ENCODE data around the gene IKZF4.
"Not testable (repeated sequence)": the region's sequence is repeated elsewhere in the genome, so short reads cannot be mapped to it uniquely, and the experiment has no call there.

IKZF4 gene

GRCh38 chr12:56042843-56043242 lies 22.0 kb downstream of the IKZF4 start:
- no peaks in the 10 kb centered on the region for H3K9me2 ChIP-seq (replicated peaks; ENCODE audit: low read depth, low read length)
- peaks cover 26% of the 10 kb centered on the region for H3K36me3 ChIP-seq (ENCODE audit: insufficient read depth, low read length)
- peaks cover 13% of the 10 kb centered on the region; the same call in 1 of the 2 replicates for H3F3A ChIP-seq (ENCODE audit: low read depth)
- H4K20me1 ChIP-seq (ENCODE audit: insufficient read depth, low read length, poor library complexity, severe bottlenecking), result peaks cover 24% of the 10 kb centered on the region
- H3K9me3 ChIP-seq (ENCODE audit: insufficient read depth, low read depth, low read length), result no peaks in the 10 kb centered on the region
- peaks cover 19% of the 10 kb centered on the region for H3K4me1 ChIP-seq (ENCODE audit: insufficient read depth, low read length, poor library complexity, severe bottlenecking)
- no peaks in the 10 kb centered on the region for H3K27me3 ChIP-seq (ENCODE audit: insufficient read depth, low read length, poor library complexity, severe bottlenecking)
- peak overlapping the region; percentile 82 for H3K9ac ChIP-seq (ENCODE audit: low read depth, low read length, poor library complexity, severe bottlenecking)
- H3K79me2 ChIP-seq (ENCODE audit: insufficient read depth, low read length), result peaks cover 35% of the 10 kb centered on the region
- peak overlapping the region; percentile 100 for H3K4me2 ChIP-seq (ENCODE audit: low read depth, low read length, poor library complexity, severe bottlenecking)
- H2AFZ ChIP-seq (ENCODE audit: low read length), result no peak overlapping the region
- H3K4me3 ChIP-seq (ENCODE audit: low read length, poor library complexity, severe bottlenecking), result peak overlapping the region; percentile 80
- no peak for TF ChIP-seq CTCF (conservative IDR thresholded peaks at IDR 0.05; ENCODE audit: low read length)
- no peak for TF ChIP-seq EZH2phosphoT487 (IDR thresholded peaks at IDR 0.05; ENCODE audit: borderline replicate concordance)

GRCh38 chr12:56046027-56046780 lies 25.4 kb downstream of the IKZF4 start:
- Histone ChIP-seq H3K4me1 (ENCODE audit: insufficient read depth, low read length, poor library complexity, severe bottlenecking) (peaks cover 15% of the 10 kb centered on the region), H3K4me3 (ENCODE audit: low read length, poor library complexity, severe bottlenecking) (no peak overlapping the region), H3K79me2 (ENCODE audit: insufficient read depth, low read length) (peaks cover 35% of the 10 kb centered on the region), H3K4me2 (ENCODE audit: low read depth, low read length, poor library complexity, severe bottlenecking) (no peak overlapping the region), H2AFZ (ENCODE audit: low read length) (no peak overlapping the region), H3K9ac (ENCODE audit: low read depth, low read length, poor library complexity, severe bottlenecking) (no peak overlapping the region), H3K27me3 (ENCODE audit: insufficient read depth, low read length, poor library complexity, severe bottlenecking) (no peaks in the 10 kb centered on the region), H3K9me3 (ENCODE audit: insufficient read depth, low read depth, low read length) (no peaks in the 10 kb centered on the region), H4K20me1 (ENCODE audit: insufficient read depth, low read length, poor library complexity, severe bottlenecking) (peaks cover 24% of the 10 kb centered on the region), H3F3A (ENCODE audit: low read depth) (peaks cover 13% of the 10 kb centered on the region; the same call in 1 of the 2 replicates), H3K36me3 (ENCODE audit: insufficient read depth, low read length) (peaks cover 26% of the 10 kb centered on the region), H3K9me2 (replicated peaks; ENCODE audit: low read depth, low read length) (no peaks in the 10 kb centered on the region)
- no peak for TF ChIP-seq EZH2phosphoT487 (IDR thresholded peaks at IDR 0.05; ENCODE audit: borderline replicate concordance)
- TF ChIP-seq CTCF (conservative IDR thresholded peaks at IDR 0.05; ENCODE audit: low read length), result no peak

- TF ChIP-seq CTCF (conservative IDR thresholded peaks at IDR 0.05; ENCODE audit: low read length) (no peak), EZH2phosphoT487 (IDR thresholded peaks at IDR 0.05; ENCODE audit: borderline replicate concordance) (no peak)
- no peak overlapping the region for H3K4me3 ChIP-seq (ENCODE audit: low read length, poor library complexity, severe bottlenecking)
- H3K4me2 ChIP-seq (ENCODE audit: low read depth, low read length, poor library complexity, severe bottlenecking), result no peak overlapping the region
- no peaks in the 10 kb centered on the region for H3K27me3 ChIP-seq (ENCODE audit: insufficient read depth, low read length, poor library complexity, severe bottlenecking)
- H3K79me2 ChIP-seq (ENCODE audit: insufficient read depth, low read length), result no peaks in the 10 kb centered on the region
- H3K9me3 ChIP-seq (ENCODE audit: insufficient read depth, low read depth, low read length), result no peaks in the 10 kb centered on the region
- H3K4me1 ChIP-seq (ENCODE audit: insufficient read depth, low read length, poor library complexity, severe bottlenecking), result no peaks in the 10 kb centered on the region
- H3K36me3 ChIP-seq (ENCODE audit: insufficient read depth, low read length), result no peaks in the 10 kb centered on the region
- H3F3A ChIP-seq (ENCODE audit: low read depth), result no peaks in the 10 kb centered on the region
- H2AFZ ChIP-seq (ENCODE audit: low read length), result no peak overlapping the region
- no peak overlapping the region for H3K9ac ChIP-seq (ENCODE audit: low read depth, low read length, poor library complexity, severe bottlenecking)
- no peaks in the 10 kb centered on the region for H4K20me1 ChIP-seq (ENCODE audit: insufficient read depth, low read length, poor library complexity, severe bottlenecking)
- no peaks in the 10 kb centered on the region for H3K9me2 ChIP-seq (replicated peaks; ENCODE audit: low read depth, low read length)
These were observed 32.6 kb downstream of the IKZF4 start for GRCh38 chr12:56053407-56053893.

- not testable (repeated sequence) for H3K4me1 ChIP-seq (ENCODE audit: insufficient read depth, low read length, poor library complexity, severe bottlenecking); H3K4me3 ChIP-seq (ENCODE audit: low read length, poor library complexity, severe bottlenecking); H3F3A ChIP-seq (ENCODE audit: low read depth); H3K9me3 ChIP-seq (ENCODE audit: insufficient read depth, low read depth, low read length); H3K9ac ChIP-seq (ENCODE audit: low read depth, low read length, poor library complexity, severe bottlenecking); H3K36me3 ChIP-seq (ENCODE audit: insufficient read depth, low read length); H3K79me2 ChIP-seq (ENCODE audit: insufficient read depth, low read length); H3K9me2 ChIP-seq (replicated peaks; ENCODE audit: low read depth, low read length); H3K27me3 ChIP-seq (ENCODE audit: insufficient read depth, low read length, poor library complexity, severe bottlenecking); H2AFZ ChIP-seq (ENCODE audit: low read length); H4K20me1 ChIP-seq (ENCODE audit: insufficient read depth, low read length, poor library complexity, severe bottlenecking); H3K4me2 ChIP-seq (ENCODE audit: low read depth, low read length, poor library complexity, severe bottlenecking)
These were observed 39.1 kb downstream of the IKZF4 start for GRCh38 chr12:56059964-56060363.

Measured in Loucy (cell line).